Endothelial cell of umbilical vein (primary cell): ENCODE measurements around the gene VASN. TPM values are rescaled to one million over a fixed set of nuclear protein-coding genes. Genes with fewer than 3 reads are reported as not detected.

Experiments used
- BruUV-seq: library from RNA; stranded (reverse); fragments of 400-500 nt; replicated peaks from 2 replicates; lab custom pipeline; 2021; lab: Mats Ljungman, UMichigan
- CTCF ChIA-PET: fragments of 300-600, 350-600 bp; sonication (Branson Sonifier 250); formaldehyde crosslinking; loops from one replicate; lab custom pipeline; 2021; ENCODE audit warnings: antibody characterized with exemption, inconsistent platforms; lab: Charles Lee
- POLR2A ChIA-PET: fragments of 300-600, 350-600 bp; sonication (Branson Sonifier 250); formaldehyde crosslinking; loops from one replicate; lab custom pipeline; 2021; ENCODE audit warnings: antibody characterized with exemption, inconsistent platforms; lab: Charles Lee
- DNase-seq: peaks from one replicate; pipeline ENCODE4 v3.0.0-alpha.2; 2011; ENCODE audit warnings: low read depth, low spot score
- FAIRE-seq: peaks from 2 replicates; lab custom pipeline; 2011; peaks lifted over from hg19 to GRCh38; lab: Jason Lieb, UNC
- H2AFZ ChIP-seq: 2 replicates; pipeline ENCODE4 v1.6.0; 2012; ENCODE audit warnings: low read depth, low read length, control low read depth, inconsistent platforms
- H3K27ac ChIP-seq: 2 replicates; pipeline ENCODE4 v1.5.1; 2011; ENCODE audit warnings: low read depth, mild to moderate bottlenecking, control low read depth, low read length, moderate library complexity; ENCODE audit not compliant: insufficient read depth
- H3K27me3 ChIP-seq, 2 experiments: 2 replicates each; pipeline versions ENCODE4 v1.6.0 to v1.6.1; 2011; ENCODE audit warnings: low read length in 2 of 2, mixed read lengths in 1 of 2; ENCODE audit not compliant: control insufficient read depth in 2 of 2, insufficient read depth in 2 of 2
- H3K36me3 ChIP-seq, 2 experiments: 2 replicates in 1 of 2; 3 replicates in 1 of 2; pipeline ENCODE4 v1.5.1; 2011; ENCODE audit warnings: low read length in 2 of 2, mild to moderate bottlenecking in 1 of 2, moderate library complexity in 1 of 2; ENCODE audit not compliant: control insufficient read depth in 2 of 2, insufficient read depth in 2 of 2; ENCODE audit errors: extremely low read depth in 1 of 2
- H3K4me1 ChIP-seq: 3 replicates; pipeline ENCODE4 v1.5.1; 2011; ENCODE audit warnings: mild to moderate bottlenecking, low read length; ENCODE audit not compliant: control insufficient read depth, insufficient read depth; ENCODE audit errors: extremely low read depth
- H3K4me2 ChIP-seq: 2 replicates; pipeline ENCODE4 v1.6.1; 2011; ENCODE audit warnings: low read length, control low read depth, mixed read lengths; ENCODE audit not compliant: insufficient read depth
- H3K4me3 ChIP-seq, 3 experiments: fragments of 200-600 bp in 1 of 3; sonication (generic), shearing (Covaris generic) in 1 of 3; replicated peaks in 1 of 3; 2 replicates each; pipeline ENCODE4 v1.5.1; 2011 to 2016; ENCODE audit warnings: control low read depth in 3 of 3, low read length in 3 of 3, mild to moderate bottlenecking in 2 of 3, inconsistent platforms in 1 of 3, low read depth in 1 of 3, moderate library complexity in 1 of 3; ENCODE audit not compliant: insufficient read depth in 1 of 3
- H3K79me2 ChIP-seq: 2 replicates; pipeline ENCODE4 v1.6.0; 2012; ENCODE audit warnings: low read length, inconsistent platforms; ENCODE audit not compliant: control insufficient read depth, insufficient read depth
- H3K9ac ChIP-seq: replicated peaks from 2 replicates; pipeline ENCODE3; 2011; ENCODE audit warnings: low read length, control low read depth; ENCODE audit not compliant: insufficient read depth; ENCODE audit errors: extremely low read depth
- H3K9me1 ChIP-seq: replicated peaks from 3 replicates; pipeline ENCODE4 v1.6.0; 2011; ENCODE audit warnings: mild to moderate bottlenecking, low read length; ENCODE audit not compliant: control insufficient read depth, insufficient read depth; ENCODE audit errors: extremely low read depth
- H3K9me3 ChIP-seq: replicated peaks from 2 replicates; pipeline ENCODE4 v1.5.1; 2012; ENCODE audit warnings: low read length, inconsistent platforms; ENCODE audit not compliant: control insufficient read depth, insufficient read depth
- H4K20me1 ChIP-seq: replicated peaks from 2 replicates; pipeline ENCODE3; 2011; ENCODE audit warnings: mild to moderate bottlenecking, low read length; ENCODE audit not compliant: control insufficient read depth, insufficient read depth; ENCODE audit errors: extremely low read depth
- EZH2 ChIP-seq: IDR thresholded peaks from 2 replicates; pipeline ENCODE4 v1.6.1; 2012; ENCODE audit warnings: borderline replicate concordance, low read depth, mild to moderate bottlenecking, moderate library complexity, low read length, inconsistent platforms; ENCODE audit not compliant: severe bottlenecking
- FOS ChIP-seq: IDR thresholded peaks from 2 replicates; pipeline ENCODE4 v1.6.1; 2011; ENCODE audit warnings: mild to moderate bottlenecking, low read length, moderate library complexity, borderline replicate concordance; ENCODE audit not compliant: insufficient read depth
- GATA2 ChIP-seq: IDR thresholded peaks from 2 replicates; pipeline ENCODE4 v1.7.0; 2011; ENCODE audit warnings: low read depth, mild to moderate bottlenecking, moderate library complexity, mixed read lengths, low read length; ENCODE audit not compliant: insufficient read length, insufficient read depth
- JUN ChIP-seq: IDR thresholded peaks from 2 replicates; pipeline ENCODE4 v1.6.1; 2011; ENCODE audit warnings: borderline replicate concordance, low read depth; ENCODE audit not compliant: insufficient read length, insufficient read depth
- MYC ChIP-seq: IDR thresholded peaks from one replicate; pipeline ENCODE4 v1.6.1; 2011; ENCODE audit warnings: mild to moderate bottlenecking, low read depth, low read length
- POLR2A ChIP-seq: IDR thresholded peaks from 2 replicates; pipeline ENCODE4 v1.6.1; 2012; ENCODE audit warnings: low read depth, mild to moderate bottlenecking, control low read depth, low read length
- POLR2AphosphoS5 ChIP-seq: IDR thresholded peaks from 2 replicates; pipeline ENCODE4 v1.6.1; 2012; ENCODE audit warnings: low read depth, mild to moderate bottlenecking, control low read depth, low read length, moderate library complexity; ENCODE audit not compliant: insufficient read depth
- dilution Hi-C: fragments of 300-500 bp; cut with MboI; formaldehyde crosslinking; loops from one replicate; pipeline ENCODE4 v1.15.0; 2019; ENCODE audit warnings: low sequenced_read_pairs; ENCODE audit not compliant: extremely low pct_ligation_motif_present
- intact Hi-C: fragments of 100-400 bp; cut with micrococcal nuclease; formaldehyde crosslinking; loops from one replicate; pipeline ENCODE4 v1.10.0; 2022
- polyA plus RNA-seq, 4 experiments: library from polyadenylated mRNA; depleted of rRNA in 3 of 4; stranded (reverse) in 3 of 4; unstranded in 1 of 4; fragments of >200 nt; gene quantifications; 2 replicates each; pipeline versions ENCODE4 v1.2.1 to v1.2.3, GENCODE V29; 2011 to 2012; ENCODE audit warnings: missing spikeins in 1 of 4
- total RNA-seq: library from RNA; stranded (reverse); gene quantifications from 2 replicates; pipeline ENCODE4 v1.2.3, GENCODE V29; 2021
- TF ChIP-seq, protein P1 (sequence below): IDR thresholded peaks from 2 replicates; pipeline ENCODE4 v1.6.1; 2011; ENCODE audit not compliant: insufficient read depth, insufficient read length
- TF ChIP-seq, protein P2 (sequence below), 2 donors: IDR thresholded peaks; 1 replicate in 1 of 2; 2 replicates in 1 of 2; pipeline ENCODE4 v1.5.1; 2011; ENCODE audit warnings: low read length in 2 of 2, mild to moderate bottlenecking in 2 of 2, moderate library complexity in 2 of 2, control low read depth in 1 of 2, inconsistent platforms in 1 of 2, low read depth in 1 of 2; ENCODE audit not compliant: insufficient read depth in 1 of 2; ENCODE audit errors: extremely low read depth in 1 of 2

VASN gene
- total and polyA plus RNA-seq, 2 donors (not counting 3 experiments of a cell fraction or from before 2014, with no cell fraction given), result 0.41 to 0.42 TPM

DNA sequence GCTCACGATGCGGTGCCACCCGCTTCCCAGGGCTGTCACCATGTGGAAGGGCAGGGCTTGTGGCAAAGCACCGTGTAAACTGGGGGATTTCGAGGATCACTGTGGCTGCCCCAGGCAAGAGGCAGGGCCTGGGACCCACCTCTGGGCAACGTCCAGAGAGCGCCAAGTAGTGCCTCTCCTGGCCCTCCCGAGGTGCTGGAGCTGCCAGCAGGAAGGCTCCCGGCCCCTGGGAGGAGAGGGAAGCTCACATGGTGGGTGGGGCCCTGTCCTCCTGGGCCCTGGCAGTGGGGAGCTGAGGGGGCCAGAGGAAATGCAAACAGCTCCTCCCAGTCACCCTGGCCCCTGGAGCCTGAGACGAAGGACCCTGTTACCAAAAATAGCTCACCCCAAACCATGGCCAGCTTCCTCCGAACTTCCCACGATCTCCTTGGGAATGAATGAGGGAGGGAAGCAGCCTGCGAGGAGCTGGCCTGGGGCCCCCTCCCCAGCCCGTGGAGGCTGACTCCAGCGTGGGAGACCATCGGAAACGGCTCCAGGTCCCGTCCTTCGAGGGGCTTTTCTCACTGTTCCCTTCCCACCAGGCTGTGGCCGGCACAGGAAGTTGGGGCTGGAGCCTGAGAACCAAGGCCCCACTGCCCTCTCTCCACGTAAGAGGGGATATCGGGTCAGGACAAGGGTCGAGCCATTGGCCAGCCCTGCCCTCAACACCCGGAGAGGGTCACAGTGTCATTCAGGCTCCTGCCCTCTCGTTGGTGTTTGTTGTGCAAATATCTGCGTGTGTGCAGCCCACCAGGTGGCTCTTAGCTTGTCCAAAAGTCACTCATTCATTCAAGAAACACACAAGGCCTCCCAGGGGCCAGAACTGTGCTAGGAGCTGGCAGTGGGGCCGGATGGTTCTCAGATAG is 17.7 kb downstream of the VASN start:
- peaks cover 0 to 17% of the 10 kb centered on the region in 2 experiments for H3K36me3 ChIP-seq
- H3K9me3 ChIP-seq, result no peaks in the 10 kb centered on the region
- H3K4me2 ChIP-seq, result no peak overlapping the region
- H4K20me1 ChIP-seq, result no peaks in the 10 kb centered on the region
- DNase-seq (no peak), FAIRE-seq (no peak)
- ChIA-PET POLR2A (no interaction called here), CTCF (interaction anchor here (1.2 to 7.5 kb wide), 2 partner anchors 14 to 30 kb away, joined by 3 to 63 read pairs; no protein-coding TSS in a partner anchor)
- no peak for TF ChIP-seq FOS
- TF ChIP-seq, protein P1, sequence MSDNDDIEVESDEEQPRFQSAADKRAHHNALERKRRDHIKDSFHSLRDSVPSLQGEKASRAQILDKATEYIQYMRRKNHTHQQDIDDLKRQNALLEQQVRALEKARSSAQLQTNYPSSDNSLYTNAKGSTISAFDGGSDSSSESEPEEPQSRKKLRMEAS, result no peak
- TF ChIP-seq POLR2AphosphoS5, result no peak
- TF ChIP-seq MYC, result no peak
- TF ChIP-seq, protein P2, sequence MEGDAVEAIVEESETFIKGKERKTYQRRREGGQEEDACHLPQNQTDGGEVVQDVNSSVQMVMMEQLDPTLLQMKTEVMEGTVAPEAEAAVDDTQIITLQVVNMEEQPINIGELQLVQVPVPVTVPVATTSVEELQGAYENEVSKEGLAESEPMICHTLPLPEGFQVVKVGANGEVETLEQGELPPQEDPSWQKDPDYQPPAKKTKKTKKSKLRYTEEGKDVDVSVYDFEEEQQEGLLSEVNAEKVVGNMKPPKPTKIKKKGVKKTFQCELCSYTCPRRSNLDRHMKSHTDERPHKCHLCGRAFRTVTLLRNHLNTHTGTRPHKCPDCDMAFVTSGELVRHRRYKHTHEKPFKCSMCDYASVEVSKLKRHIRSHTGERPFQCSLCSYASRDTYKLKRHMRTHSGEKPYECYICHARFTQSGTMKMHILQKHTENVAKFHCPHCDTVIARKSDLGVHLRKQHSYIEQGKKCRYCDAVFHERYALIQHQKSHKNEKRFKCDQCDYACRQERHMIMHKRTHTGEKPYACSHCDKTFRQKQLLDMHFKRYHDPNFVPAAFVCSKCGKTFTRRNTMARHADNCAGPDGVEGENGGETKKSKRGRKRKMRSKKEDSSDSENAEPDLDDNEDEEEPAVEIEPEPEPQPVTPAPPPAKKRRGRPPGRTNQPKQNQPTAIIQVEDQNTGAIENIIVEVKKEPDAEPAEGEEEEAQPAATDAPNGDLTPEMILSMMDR (IDR thresholded peaks at IDR 0.05; ENCODE audit: extremely low read depth in 1 of 2, insufficient read depth in 1 of 2, low read depth in 1 of 2, low read length in 2 of 2), result no peak
- no peak for TF ChIP-seq JUN
- TF ChIP-seq POLR2A, result no peak
- TF ChIP-seq GATA2, result no peak
- TF ChIP-seq EZH2, result no peak
- no peak overlapping the region for H3K9ac ChIP-seq
- H3K4me1 ChIP-seq, result peaks cover 14% of the 10 kb centered on the region
- intact Hi-C loops, result no loop called here
- H3K4me3 ChIP-seq, result no peak overlapping the region
- dilution Hi-C loops, result no loop called here
- H3K79me2 ChIP-seq, result no peaks in the 10 kb centered on the region
- H3K27me3 ChIP-seq, result no peaks in the 10 kb centered on the region
- H2AFZ ChIP-seq, result no peak overlapping the region
- H3K27ac ChIP-seq, result no peak overlapping the region
- no peaks in the 10 kb centered on the region for H3K9me1 ChIP-seq
- BruUV-seq, result no TSS peak
